ENCODE results near the gene PPP1R15B.

The PPP1R15B gene

DNA sequence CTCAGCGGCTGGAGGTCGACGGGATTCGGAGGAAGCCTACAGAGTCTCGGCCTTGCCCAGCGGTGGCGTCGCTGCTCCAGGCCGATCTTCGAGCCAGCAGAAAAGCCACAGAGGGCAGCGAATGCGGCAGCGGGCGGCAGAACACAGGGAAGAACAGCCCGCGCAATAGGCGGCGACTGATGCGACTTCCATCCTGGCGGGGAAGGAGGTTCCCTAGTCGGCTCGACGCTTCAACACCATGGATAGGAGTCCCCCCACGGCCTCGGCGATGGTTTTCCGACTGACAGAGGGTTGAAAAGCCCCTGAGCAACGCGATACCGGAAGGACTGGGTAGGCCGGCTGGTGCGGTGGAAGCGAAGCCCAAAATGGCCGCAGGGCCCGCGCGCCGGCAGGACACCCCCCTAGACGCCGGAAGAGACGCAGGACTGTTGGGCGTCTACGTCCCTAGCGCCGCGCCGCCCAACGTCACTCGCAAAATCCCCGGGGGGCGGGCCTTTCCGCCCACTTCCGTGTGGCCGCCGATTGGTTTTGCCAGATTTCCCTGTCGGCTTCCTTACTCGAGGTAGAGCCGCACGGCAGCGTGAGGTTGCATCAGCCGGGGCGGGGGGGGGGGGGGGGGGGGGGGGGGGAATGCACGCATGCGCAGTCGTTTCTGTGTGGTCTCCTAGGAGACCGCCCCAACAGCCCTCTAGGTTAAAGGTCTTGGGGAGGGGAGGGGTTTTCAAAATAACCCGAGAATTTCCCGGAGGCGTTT, at the start of gene PPP1R15B:
Gene PPP1R15B, minus strand, starts transcription at position 367 of the 754 bp plus-strand sequence. CDS start 406 bp downstream, outside the sequence.
- H3K27ac ChIP-seq = peak within 1 kb of the TSS; percentile 98
- TF ChIP-seq, protein P1, sequence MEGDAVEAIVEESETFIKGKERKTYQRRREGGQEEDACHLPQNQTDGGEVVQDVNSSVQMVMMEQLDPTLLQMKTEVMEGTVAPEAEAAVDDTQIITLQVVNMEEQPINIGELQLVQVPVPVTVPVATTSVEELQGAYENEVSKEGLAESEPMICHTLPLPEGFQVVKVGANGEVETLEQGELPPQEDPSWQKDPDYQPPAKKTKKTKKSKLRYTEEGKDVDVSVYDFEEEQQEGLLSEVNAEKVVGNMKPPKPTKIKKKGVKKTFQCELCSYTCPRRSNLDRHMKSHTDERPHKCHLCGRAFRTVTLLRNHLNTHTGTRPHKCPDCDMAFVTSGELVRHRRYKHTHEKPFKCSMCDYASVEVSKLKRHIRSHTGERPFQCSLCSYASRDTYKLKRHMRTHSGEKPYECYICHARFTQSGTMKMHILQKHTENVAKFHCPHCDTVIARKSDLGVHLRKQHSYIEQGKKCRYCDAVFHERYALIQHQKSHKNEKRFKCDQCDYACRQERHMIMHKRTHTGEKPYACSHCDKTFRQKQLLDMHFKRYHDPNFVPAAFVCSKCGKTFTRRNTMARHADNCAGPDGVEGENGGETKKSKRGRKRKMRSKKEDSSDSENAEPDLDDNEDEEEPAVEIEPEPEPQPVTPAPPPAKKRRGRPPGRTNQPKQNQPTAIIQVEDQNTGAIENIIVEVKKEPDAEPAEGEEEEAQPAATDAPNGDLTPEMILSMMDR (conservative IDR thresholded peaks at IDR 0.05) = no peak

DNA sequence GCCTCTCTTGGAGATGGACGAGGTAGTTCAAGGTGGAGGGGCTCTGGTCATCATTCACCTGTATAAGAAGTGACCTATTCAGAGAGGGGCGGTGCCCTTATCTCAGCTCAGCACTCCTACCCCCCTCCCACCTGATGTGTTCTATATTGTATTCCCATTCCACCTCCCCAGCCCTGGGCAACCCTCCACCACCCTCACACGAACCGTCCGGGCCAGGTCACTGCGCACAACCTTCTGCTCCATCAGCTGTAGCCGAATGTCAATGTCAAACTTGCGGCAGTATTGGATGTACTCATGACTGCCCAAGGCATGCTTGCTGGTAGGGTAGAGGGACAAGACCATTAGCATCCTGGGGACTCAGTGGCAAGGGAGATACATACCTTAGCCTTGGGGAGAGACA, 48.7 kb upstream of the PPP1R15B start:
- H3K27ac ChIP-seq = no peak overlapping the region

DNA sequence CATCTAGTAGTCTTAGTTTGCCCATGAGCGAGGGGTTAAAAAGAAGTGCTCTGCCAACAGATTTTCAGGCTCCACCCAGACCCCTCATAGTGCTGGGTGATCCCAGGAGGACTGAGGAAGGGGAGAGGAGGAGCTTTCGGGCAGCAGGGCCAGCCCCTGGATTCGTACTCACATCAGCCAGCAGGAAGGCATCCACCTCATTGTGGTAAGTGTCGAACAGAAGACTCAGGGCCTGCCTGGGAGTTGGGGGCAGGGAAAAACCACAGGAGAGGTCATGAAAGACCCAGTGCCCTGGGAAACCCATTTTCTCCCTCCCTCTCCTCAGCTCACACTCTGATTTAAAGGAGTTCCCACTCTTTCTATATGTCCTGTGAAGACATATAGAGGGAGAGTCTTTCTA, 48.1 kb upstream of the PPP1R15B start:
- TF ChIP-seq, protein P1 (conservative IDR thresholded peaks at IDR 0.05) = no peak
- no peak overlapping the region for H3K27ac ChIP-seq

More for the DNA sequence above, 48.7 kb upstream of the PPP1R15B start:
- TF ChIP-seq, protein P1 (conservative IDR thresholded peaks at IDR 0.05) = no peak

DNA sequence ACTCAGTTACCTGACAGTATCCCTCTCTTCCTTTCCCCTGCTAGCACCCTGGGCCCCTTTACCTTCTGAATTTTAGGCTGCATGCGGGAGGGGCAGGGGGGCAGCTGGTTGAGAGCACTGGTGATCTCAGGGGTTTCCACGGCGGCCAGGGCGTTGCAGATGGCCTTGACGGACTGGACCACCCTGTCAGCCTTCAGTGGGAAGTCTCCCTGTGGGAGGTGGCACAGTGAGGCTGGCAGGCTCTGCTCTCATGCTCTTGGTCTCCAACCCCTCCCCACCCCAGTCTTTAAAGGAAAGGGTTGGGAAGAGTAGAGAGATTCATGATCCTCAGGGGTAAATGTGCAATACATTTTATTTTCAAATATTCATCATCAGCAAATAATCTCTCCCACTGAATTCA, 46.0 kb upstream of the PPP1R15B start:
- TF ChIP-seq, protein P1 (conservative IDR thresholded peaks at IDR 0.05) = no peak
- no peak overlapping the region for H3K27ac ChIP-seq

DNA sequence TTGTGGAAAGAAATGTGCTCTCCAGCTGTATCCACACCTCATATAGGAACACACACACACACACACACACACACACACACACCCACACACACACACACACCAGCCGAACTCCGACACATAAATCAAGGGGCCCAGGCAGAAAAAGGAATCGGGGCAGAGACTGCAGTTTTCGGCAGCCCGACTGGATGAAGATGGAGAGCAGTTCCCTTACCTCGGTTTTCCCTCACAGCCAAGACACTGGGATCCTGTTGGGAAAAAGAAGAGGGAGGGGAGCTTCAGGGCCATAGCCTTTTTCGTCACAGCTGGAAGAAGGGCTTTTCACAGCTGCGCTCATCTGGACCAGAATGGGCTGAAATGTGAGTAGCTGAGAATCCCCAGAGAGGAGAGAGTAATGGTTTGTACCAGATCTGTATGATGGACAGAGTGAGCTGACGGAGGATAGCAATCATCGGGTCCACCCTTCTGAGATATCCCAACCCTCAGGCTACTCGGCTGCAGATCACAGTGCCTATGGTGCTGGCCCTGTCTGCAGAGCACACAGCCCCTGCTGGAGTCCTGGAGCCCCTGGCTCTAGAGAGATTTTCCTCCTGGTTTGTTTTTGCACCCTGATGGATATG, 45.3 kb upstream of the PPP1R15B start:
- H3K27ac ChIP-seq = no peak overlapping the region
- TF ChIP-seq, protein P1 (conservative IDR thresholded peaks at IDR 0.05) = no peak

DNA sequence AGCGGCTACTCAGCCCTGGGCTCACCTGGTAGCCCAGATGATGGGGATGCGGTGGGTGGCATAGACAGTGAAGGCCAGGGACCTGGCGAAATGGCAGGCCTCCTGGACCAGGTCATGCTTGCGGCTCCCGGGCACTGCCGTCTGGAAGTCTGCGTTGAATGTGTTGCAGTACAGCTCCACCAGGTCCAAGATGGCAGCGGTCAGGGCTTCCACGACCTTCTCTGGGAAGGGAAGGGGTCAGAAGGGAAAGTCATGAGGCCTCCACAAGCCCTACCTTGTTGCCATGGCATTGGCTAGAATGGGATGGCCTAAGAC, 44.2 kb upstream of the PPP1R15B start:
- H3K27ac ChIP-seq = no peak overlapping the region
- TF ChIP-seq, protein P1 (conservative IDR thresholded peaks at IDR 0.05) = no peak

DNA sequence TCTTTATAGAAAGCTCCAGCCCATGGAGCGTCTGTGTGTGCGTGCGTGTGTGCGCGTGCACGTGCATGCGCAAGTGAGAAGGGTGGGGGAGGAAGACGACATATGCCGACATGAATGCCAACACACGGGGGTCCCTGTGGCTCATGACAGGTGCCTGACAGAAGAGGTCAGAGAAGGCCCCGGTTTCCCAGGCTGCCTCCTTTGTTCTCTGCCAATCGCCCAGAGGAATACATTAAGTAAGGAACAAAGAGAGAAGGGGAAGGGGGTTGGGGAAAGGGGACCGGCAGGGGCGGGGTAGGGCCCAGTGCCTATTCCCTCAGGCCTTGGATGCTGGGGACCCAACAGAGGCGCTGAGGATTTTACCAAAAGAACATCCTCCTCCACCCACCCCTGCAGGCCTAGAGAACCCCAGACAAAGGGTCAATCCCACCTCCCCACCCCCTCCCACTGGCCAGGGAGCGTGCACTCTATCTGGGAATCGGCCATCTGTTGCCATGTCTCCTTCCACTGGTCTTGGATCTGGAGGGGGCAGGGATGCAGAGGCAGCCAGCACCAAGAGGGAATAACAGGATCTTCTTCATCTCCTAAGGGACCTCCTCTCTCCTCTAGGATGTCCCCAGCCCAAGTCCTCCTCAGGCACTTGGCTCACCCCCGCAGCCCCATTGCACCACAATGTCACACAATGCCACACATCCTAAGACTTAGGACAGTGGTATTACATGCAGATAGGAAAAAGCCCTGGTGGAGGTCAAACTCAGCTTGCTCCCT, 43.6 kb upstream of the PPP1R15B start:
- TF ChIP-seq, protein P1 (conservative IDR thresholded peaks at IDR 0.05) = no peak
- H3K27ac ChIP-seq = no peak overlapping the region
